ENCODE data around the gene CDK5. TPM values are rescaled to one million over a fixed set of nuclear protein-coding genes. Genes with fewer than 3 reads are reported as not detected.

Gene CDK5
- total and polyA plus RNA-seq, 10 of the 15 experiments (the other 5 are each of a cell fraction or from before 2014, with no cell fraction given) = 1.5 to 33.4 (median 21.6) TPM

GRCh38 chr7:151085691-151086620, 28.3 kb upstream of the CDK5 start, which contains the start of gene AGAP3:
Gene AGAP3, plus strand, starts transcription at chr7:151086475. Its CDS starts 267 bp downstream, at chr7:151086742.
- H3K36me3 ChIP-seq (ENCODE audit: control insufficient read depth in 2 of 2, insufficient read depth in 2 of 2, low read length in 1 of 2) = no peaks in the 10 kb centered on the region
- H3K9ac ChIP-seq (ENCODE audit: control insufficient read depth, insufficient read depth, low read length) = peak within 1 kb of the TSS; percentile 59
- H4K20me1 ChIP-seq (ENCODE audit: control insufficient read depth, insufficient read depth) = no peaks in the 10 kb centered on the region
- peak within 1 kb of the TSS; percentile 80 for H3K27ac ChIP-seq (ENCODE audit: control insufficient read depth, insufficient read depth)
- no TSS peak for BruUV-seq (replicated peaks)
- ATAC-seq = peak; percentile 55
- peak within 1 kb of the TSS; percentile 90 for H2AFZ ChIP-seq (ENCODE audit: control insufficient read depth, low read depth, low read length)
- H3K4me2 ChIP-seq (ENCODE audit: control insufficient read depth, insufficient read depth) = peak within 1 kb of the TSS; percentile 95
- peaks cover 36% of the 10 kb centered on the region for H3K4me1 ChIP-seq (ENCODE audit: control insufficient read depth, insufficient read depth, low read length)
- DNase-seq (ENCODE audit: low read depth, low spot score) = no peak
- H3K9me3 ChIP-seq (replicated peaks; ENCODE audit: control insufficient read depth, insufficient read depth, low read length) = no peaks in the 10 kb centered on the region
- H3K4me3 ChIP-seq = peak within 1 kb of the TSS; percentile 87
- intact Hi-C loops (cut with micrococcal nuclease; ENCODE audit: unreplicated experiment) (no loop called here), in situ Hi-C loops (cut with MboI) (no loop called here)
- ChIA-PET RAD21 (ENCODE audit: unreplicated experiment) (interaction anchor here (1.5 to 2.3 kb wide), 2 partner anchors 58 to 78 kb away, joined by 5 to 10 read pairs; partner anchors contain the start of gene ABCB8), POLR2A (interaction anchor here (0.6 to 3.0 kb wide), 6 partner anchors 23 to 680 kb away, joined by 3 to 14 read pairs (median 4); partner anchors contain the start of gene ABCB8), CTCF (interaction anchor here (0.7 to 2.1 kb wide), 7 partner anchors 18 to 57 kb away, joined by 3 to 14 read pairs (median 5); partner anchors contain the start of genes ABCB8 and SLC4A2), SMC1A (ENCODE audit: uncharacterized antibody, unreplicated experiment) (interaction anchor here (1.0 to 3.2 kb wide), 5 partner anchors 17 to 78 kb away, joined by 3 to 16 read pairs (median 3); partner anchors contain the start of genes ABCB8 and SLC4A2)
- WGBS (ENCODE audit: insufficient coverage, insufficient replicate concordance, low lambda C conversion rate, missing lambda C conversion rate) = under 1% methylated on average over 27 of the region's 84 CpGs
- FAIRE-seq = peak; percentile 23
- H3K79me2 ChIP-seq (ENCODE audit: control insufficient read depth, insufficient read depth, low read length) = peaks cover 65% of the 10 kb centered on the region
- H3K27me3 ChIP-seq (replicated peaks in 1 of 2; ENCODE audit: control insufficient read depth in 2 of 2, insufficient read depth in 2 of 2, low read length in 1 of 2) = no peaks in the 10 kb centered on the region
- no peak for TF ChIP-seq MTA3 (IDR thresholded peaks at IDR 0.05; ENCODE audit: borderline replicate concordance, low read length)
- no peak for TF ChIP-seq E2F4 (IDR thresholded peaks at IDR 0.05; ENCODE audit: low read depth, low read length)
- TF ChIP-seq LARP7 (IDR thresholded peaks at IDR 0.05) = no peak
- peak; percentile 54 for TF ChIP-seq NBN (IDR thresholded peaks at IDR 0.05)
- no peak for TF ChIP-seq ELK1 (IDR thresholded peaks at IDR 0.05; ENCODE audit: low read depth, low read length)
- TF ChIP-seq CREM (IDR thresholded peaks at IDR 0.05; ENCODE audit: low read depth) = no peak
- TF ChIP-seq CHD2 (IDR thresholded peaks at IDR 0.05; ENCODE audit: borderline replicate concordance, low read depth, low read length) = peak; percentile 40; the same call in 1 of the 2 replicates
- TF ChIP-seq STAT1 (conservative IDR thresholded peaks at IDR 0.05) = no peak
- TF ChIP-seq POLR2A (IDR thresholded peaks at IDR 0.05; ENCODE audit: low read depth, low read length) = peak; percentile 85
- TF ChIP-seq CHD4 (IDR thresholded peaks at IDR 0.05) = no peak
- no peak for TF ChIP-seq TAF1 (IDR thresholded peaks at IDR 0.05; ENCODE audit: borderline replicate concordance, low read depth, low read length)
- TF ChIP-seq BRCA1 (IDR thresholded peaks at IDR 0.05; ENCODE audit: low read depth, low read length) = no peak
- no peak for TF ChIP-seq SP1 (IDR thresholded peaks at IDR 0.05; ENCODE audit: low read depth, low read length)
- no peak for TF ChIP-seq NRF1 (conservative IDR thresholded peaks at IDR 0.05; ENCODE audit: low read depth, low read length)
- 0 out of 2 replicates have a peak, but pooled peaks have one; percentile 45 for TF ChIP-seq DPF2 (IDR thresholded peaks at IDR 0.05)
- TF ChIP-seq NKRF (conservative IDR thresholded peaks at IDR 0.05) = peak; percentile 21; the same call in 1 of the 2 replicates
- TF ChIP-seq CEBPB (IDR thresholded peaks at IDR 0.05; ENCODE audit: borderline replicate concordance in 1 of 2, low read depth in 2 of 2, low read length in 2 of 2) = no peak
- no peak for TF ChIP-seq SMAD1 (IDR thresholded peaks at IDR 0.05; ENCODE audit: low read depth, partially characterized antibody)
